Dedifferentiated amniotic fluid mesenchymal stem cell (primary cell): ENCODE data around the gene IGF1.

ENCODE experiments used
- DNase-seq: peaks from one replicate; pipeline ENCODE4 v3.0.0-alpha.2; 2016; ENCODE audit errors: extremely low spot score

Gene IGF1

GRCh38 chr12:102426599-102427542 lies 53.5 kb downstream of the IGF1 start:
- DNase-seq: peak; percentile 61

GRCh38 chr12:102425109-102426039 lies 55.0 kb downstream of the IGF1 start:
- DNase-seq: no peak

GRCh38 chr12:102423462-102423861 lies 56.9 kb downstream of the IGF1 start:
- DNase-seq: peak; percentile 13

- DNase-seq: peak; percentile 9
These were observed 58.4 kb downstream of the IGF1 start for GRCh38 chr12:102421802-102422583.

- no peak for DNase-seq
These were observed 61.1 kb downstream of the IGF1 start for GRCh38 chr12:102419094-102419764.

- DNase-seq: no peak
These were observed 63.3 kb downstream of the IGF1 start for GRCh38 chr12:102417055-102417454.

- DNase-seq: no peak
These were observed 64.8 kb downstream of the IGF1 start for GRCh38 chr12:102415515-102415914.

GRCh38 chr12:102413396-102413795 lies 67.0 kb downstream of the IGF1 start:
- no peak for DNase-seq

- no peak for DNase-seq
These were observed 69.9 kb downstream of the IGF1 start for GRCh38 chr12:102410511-102410910.

- no peak for DNase-seq
These were observed 71.7 kb downstream of the IGF1 start for GRCh38 chr12:102408487-102409297.

- no peak for DNase-seq
These were observed 72.4 kb downstream of the IGF1 start for GRCh38 chr12:102407776-102408486.

- no peak for DNase-seq
These were observed 74.3 kb downstream of the IGF1 start for GRCh38 chr12:102406033-102406584.

- DNase-seq: no peak
These were observed 79.3 kb downstream of the IGF1 start for GRCh38 chr12:102401087-102401486.

- no peak for DNase-seq
These were observed 80.7 kb downstream of the IGF1 start for GRCh38 chr12:102399653-102400052.

GRCh38 chr12:102396276-102396675 lies 84.1 kb downstream of the IGF1 start:
- DNase-seq: no peak

GRCh38 chr12:102394200-102394599 lies 86.2 kb downstream of the IGF1 start:
- DNase-seq: no peak

GRCh38 chr12:102390068-102390467 lies 90.3 kb downstream of the IGF1 start:
- no peak for DNase-seq

- no peak for DNase-seq
These were observed 91.9 kb downstream of the IGF1 start for GRCh38 chr12:102388469-102388868.

GRCh38 chr12:102385343-102385742 lies 95.0 kb downstream of the IGF1 start:
- DNase-seq: no peak
